Measurements from ENCODE around the gene RHNO1. TPM values are rescaled to one million over a fixed set of nuclear protein-coding genes. Genes with fewer than 3 reads are reported as not detected.

RHNO1 gene
- total RNA-seq, 6 experiments from 2014 or later: 25.4 to 47.3 (median 39.7) TPM

DNA sequence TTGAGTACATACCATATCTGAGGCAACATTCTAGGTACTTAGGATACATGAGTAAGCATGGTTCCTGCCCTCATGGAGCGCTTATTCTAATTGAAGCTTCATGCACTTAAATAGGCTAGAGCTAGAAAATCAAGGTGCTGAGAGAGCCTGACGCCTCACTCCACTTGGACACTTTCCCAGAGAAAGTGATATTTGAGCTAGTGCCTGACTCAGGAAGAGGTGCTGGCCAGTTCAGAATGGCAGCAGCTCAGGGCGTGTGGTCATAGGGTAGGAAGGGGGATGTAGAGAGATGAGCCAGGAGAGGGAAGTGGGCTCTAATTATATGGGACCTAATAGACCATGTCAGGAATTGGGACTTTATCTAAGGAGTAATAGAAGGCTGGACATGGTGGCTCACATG, 47.0 kb downstream of the RHNO1 start:
- peak overlapping the region; percentile 9; the same call in 1 of the 2 replicates for H3K27ac Mint-ChIP-seq
- peaks cover 33% of the 10 kb centered on the region for H3K4me1 Mint-ChIP-seq (ENCODE audit: low read depth)
- H3K27me3 Mint-ChIP-seq (ENCODE audit: insufficient read depth): no peaks in the 10 kb centered on the region
- TF ChIP-seq, protein P1, sequence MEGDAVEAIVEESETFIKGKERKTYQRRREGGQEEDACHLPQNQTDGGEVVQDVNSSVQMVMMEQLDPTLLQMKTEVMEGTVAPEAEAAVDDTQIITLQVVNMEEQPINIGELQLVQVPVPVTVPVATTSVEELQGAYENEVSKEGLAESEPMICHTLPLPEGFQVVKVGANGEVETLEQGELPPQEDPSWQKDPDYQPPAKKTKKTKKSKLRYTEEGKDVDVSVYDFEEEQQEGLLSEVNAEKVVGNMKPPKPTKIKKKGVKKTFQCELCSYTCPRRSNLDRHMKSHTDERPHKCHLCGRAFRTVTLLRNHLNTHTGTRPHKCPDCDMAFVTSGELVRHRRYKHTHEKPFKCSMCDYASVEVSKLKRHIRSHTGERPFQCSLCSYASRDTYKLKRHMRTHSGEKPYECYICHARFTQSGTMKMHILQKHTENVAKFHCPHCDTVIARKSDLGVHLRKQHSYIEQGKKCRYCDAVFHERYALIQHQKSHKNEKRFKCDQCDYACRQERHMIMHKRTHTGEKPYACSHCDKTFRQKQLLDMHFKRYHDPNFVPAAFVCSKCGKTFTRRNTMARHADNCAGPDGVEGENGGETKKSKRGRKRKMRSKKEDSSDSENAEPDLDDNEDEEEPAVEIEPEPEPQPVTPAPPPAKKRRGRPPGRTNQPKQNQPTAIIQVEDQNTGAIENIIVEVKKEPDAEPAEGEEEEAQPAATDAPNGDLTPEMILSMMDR (IDR thresholded peaks at IDR 0.05): no peak
- peak; percentile 4 for DNase-seq
- no peak overlapping the region; the same call in 1 of the 2 replicates for H3K4me3 Mint-ChIP-seq
- no peaks in the 10 kb centered on the region for H3K9me3 Mint-ChIP-seq
- H3K36me3 Mint-ChIP-seq (ENCODE audit: low read depth): peaks cover 22% of the 10 kb centered on the region

DNA sequence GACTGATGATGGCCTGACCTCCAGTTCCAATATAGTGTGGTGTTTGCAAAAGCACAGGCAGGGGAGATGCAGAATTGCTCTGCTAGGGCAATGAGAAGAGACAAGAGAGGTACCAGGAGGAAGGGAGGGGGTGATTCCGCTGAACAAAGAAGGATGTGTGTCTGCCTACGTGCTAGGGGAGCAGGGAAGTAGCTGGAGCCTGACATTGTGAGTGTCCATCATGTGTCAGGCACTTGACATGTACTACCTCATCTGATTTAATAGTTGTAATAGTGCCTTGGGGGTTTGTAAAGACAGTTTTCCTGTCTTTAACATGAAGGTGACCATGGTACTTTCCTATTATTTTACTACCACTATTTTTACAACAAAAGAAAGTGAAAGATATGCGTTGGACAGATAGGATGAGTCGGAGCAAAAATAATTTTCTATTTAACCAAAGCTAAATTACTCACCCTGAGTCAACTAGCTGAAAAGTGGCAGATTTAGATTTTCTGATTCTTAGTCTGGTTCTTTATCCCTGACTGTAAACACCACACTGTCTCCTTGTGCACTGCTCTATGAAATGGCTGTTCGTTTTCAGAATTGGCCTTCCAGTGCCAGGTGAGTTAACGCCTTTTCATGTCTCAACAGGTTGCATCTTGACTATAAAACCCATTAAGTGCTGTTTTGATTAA, 48.4 kb downstream of the RHNO1 start:
- no peaks in the 10 kb centered on the region for H3K27me3 Mint-ChIP-seq (ENCODE audit: insufficient read depth)

DNA sequence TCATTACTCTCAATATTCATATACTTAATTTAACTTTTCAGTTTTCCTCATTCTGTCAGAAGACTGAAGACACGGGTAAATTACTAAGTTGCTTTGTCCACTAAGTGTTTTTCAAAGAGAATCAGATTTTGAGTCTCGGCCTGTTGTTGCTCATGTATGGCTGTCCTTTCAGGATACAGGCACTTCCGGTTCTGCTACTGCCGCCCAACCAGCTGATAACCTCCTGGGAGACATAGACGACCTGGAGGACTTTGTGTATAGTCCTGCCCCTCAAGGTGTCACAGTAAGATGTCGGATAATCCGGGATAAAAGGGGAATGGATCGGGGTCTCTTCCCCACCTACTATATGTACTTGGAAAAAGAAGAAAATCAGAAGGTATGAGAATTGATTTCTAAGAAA, 53.8 kb downstream of the RHNO1 start:
- Mint-ChIP-seq H3K4me3 (no peak overlapping the region), H3K27me3 (ENCODE audit: insufficient read depth) (no peaks in the 10 kb centered on the region), H3K36me3 (ENCODE audit: low read depth) (peaks cover 23% of the 10 kb centered on the region), H3K4me1 (ENCODE audit: low read depth) (peaks cover 13% of the 10 kb centered on the region), H3K27ac (no peak overlapping the region), H3K9me3 (no peaks in the 10 kb centered on the region)
- TF ChIP-seq, protein P1 (IDR thresholded peaks at IDR 0.05): no peak
- no peak for DNase-seq

More for the DNA sequence above, 48.4 kb downstream of the RHNO1 start:
- peaks cover 21% of the 10 kb centered on the region for H3K36me3 Mint-ChIP-seq (ENCODE audit: low read depth)
- peak; percentile 32 for DNase-seq
- H3K27ac Mint-ChIP-seq: peak overlapping the region; percentile 61
- H3K9me3 Mint-ChIP-seq: no peaks in the 10 kb centered on the region
- TF ChIP-seq, protein P1 (IDR thresholded peaks at IDR 0.05): no peak
- H3K4me3 Mint-ChIP-seq: peak overlapping the region; percentile 51
- H3K4me1 Mint-ChIP-seq (ENCODE audit: low read depth): peaks cover 33% of the 10 kb centered on the region

DNA sequence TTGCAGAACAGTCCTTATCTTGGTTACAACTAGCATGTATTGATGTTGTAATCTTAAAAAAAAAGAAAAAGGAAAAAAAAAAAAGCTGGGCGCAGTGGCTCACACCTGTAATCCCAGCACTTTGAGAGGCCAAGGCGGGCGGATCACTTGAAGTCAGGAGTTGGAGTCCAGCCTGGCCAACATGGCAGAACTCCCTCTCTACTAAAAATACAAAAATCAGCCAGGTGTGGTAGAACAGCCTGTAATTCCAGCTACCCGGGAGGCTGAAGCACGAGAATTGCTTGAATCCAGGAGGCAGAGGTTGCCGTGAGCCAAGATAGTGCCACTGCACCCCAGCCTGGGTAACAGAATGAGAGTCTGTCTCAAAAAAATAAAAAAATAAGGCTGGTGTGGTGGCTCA, 56.6 kb downstream of the RHNO1 start:
- H3K27me3 Mint-ChIP-seq (ENCODE audit: insufficient read depth): no peaks in the 10 kb centered on the region
- peaks cover 29% of the 10 kb centered on the region for H3K36me3 Mint-ChIP-seq (ENCODE audit: low read depth)
- peaks cover 10% of the 10 kb centered on the region for H3K4me1 Mint-ChIP-seq (ENCODE audit: low read depth)
- H3K27ac Mint-ChIP-seq: no peak overlapping the region
- no peak for DNase-seq
- no peaks in the 10 kb centered on the region for H3K9me3 Mint-ChIP-seq
- no peak overlapping the region for H3K4me3 Mint-ChIP-seq
- TF ChIP-seq, protein P1 (IDR thresholded peaks at IDR 0.05): no peak

DNA sequence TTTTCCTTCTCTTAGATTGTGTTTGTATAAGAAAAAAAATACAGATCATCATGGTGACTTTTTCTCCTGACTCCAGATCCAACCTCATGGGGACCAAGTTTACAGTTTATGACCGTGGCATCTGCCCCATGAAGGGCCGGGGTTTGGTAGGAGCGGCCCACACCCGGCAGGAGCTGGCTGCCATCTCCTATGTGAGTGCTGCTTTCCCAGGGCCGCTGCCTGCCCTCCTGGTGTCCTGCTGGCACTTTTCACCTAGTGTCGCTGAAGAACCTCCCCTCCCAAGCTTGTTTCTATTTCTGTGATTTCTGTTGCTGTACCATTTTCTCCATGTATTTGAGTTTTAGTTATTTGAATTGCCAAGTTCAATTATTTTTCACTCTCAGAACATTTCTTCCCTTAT, 57.3 kb downstream of the RHNO1 start:
- Mint-ChIP-seq H3K27ac (no peak overlapping the region), H3K36me3 (ENCODE audit: low read depth) (peaks cover 29% of the 10 kb centered on the region), H3K4me3 (no peak overlapping the region), H3K27me3 (ENCODE audit: insufficient read depth) (peaks cover 2% of the 10 kb centered on the region; the same call in 1 of the 2 replicates), H3K4me1 (ENCODE audit: low read depth) (peaks cover 10% of the 10 kb centered on the region), H3K9me3 (no peaks in the 10 kb centered on the region)
- no peak for DNase-seq
- TF ChIP-seq, protein P1 (IDR thresholded peaks at IDR 0.05): no peak

Data from HFFc6 (cell line).